CD4-positive, alpha-beta T cell treated with Interleukin-15 for 4 hours (primary cell): ENCODE data around the gene FADS1.
A peak's percentile ranks its signal among the peaks of the same experiment; 100 is the strongest.

ENCODE experiments used
- DNase-seq: peaks from one replicate; pipeline ENCODE4 v3.0.0-alpha.2; 2020; ENCODE audit warnings: low spot score

FADS1 gene

DNA sequence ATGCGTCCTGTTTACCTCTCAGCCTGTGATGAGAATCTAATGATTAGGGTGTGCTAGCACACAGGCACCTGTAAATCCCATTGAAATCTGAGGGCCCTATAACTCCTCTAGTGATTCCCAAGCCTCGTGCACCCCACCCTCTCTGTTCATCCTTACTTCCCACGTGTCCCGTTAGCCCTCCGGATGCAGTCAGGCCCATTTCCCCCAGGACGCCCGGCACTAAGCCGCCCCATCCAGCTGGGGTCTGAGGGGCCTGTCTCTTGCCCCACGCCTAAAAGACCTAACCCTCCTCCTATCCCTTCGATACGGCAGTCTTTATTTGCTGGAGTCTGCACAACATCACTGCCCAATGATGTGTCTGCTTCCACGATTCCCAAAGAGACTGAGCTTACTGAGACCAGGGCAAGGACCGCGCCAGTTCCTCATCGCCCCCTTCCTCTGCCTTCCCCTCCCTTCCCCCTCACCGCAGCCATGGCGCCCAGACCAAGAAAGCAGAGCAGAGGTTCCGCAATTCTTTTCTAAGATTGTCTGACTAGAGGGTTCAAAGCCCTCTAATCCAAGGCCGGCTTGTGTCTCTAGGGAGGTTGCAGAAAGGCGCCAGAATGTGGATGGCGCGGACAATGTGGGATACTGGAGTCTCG, 10.2 kb upstream of the FADS1 start:
- no peak for DNase-seq

DNA sequence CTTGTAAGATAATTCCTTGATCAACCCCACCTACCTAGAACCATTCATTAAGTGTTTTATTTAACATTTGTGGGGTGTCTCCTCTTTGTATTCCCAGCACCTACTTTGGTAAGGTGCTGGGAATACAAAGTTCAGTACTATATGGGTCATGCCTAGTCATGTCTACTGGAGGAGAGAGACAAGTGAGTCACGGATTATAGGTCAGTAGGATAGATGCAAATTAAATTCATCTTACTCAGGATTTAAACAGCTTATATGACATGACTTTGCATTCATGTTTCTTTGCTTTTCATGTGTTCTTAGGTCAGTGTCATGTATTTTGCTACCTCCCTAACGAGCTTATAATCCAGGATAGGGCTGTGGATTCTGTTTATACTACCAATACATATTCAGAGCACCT, 3.4 kb upstream of the FADS1 start:
- DNase-seq: no peak

- DNase-seq: no peak
Observed at GRCh38 chr11:61817471-61818202, 834 bp upstream of the FADS1 start.

- DNase-seq: peak; percentile 43
Observed at GRCh38 chr11:61815790-61816735, 740 bp downstream of the FADS1 start.

DNA sequence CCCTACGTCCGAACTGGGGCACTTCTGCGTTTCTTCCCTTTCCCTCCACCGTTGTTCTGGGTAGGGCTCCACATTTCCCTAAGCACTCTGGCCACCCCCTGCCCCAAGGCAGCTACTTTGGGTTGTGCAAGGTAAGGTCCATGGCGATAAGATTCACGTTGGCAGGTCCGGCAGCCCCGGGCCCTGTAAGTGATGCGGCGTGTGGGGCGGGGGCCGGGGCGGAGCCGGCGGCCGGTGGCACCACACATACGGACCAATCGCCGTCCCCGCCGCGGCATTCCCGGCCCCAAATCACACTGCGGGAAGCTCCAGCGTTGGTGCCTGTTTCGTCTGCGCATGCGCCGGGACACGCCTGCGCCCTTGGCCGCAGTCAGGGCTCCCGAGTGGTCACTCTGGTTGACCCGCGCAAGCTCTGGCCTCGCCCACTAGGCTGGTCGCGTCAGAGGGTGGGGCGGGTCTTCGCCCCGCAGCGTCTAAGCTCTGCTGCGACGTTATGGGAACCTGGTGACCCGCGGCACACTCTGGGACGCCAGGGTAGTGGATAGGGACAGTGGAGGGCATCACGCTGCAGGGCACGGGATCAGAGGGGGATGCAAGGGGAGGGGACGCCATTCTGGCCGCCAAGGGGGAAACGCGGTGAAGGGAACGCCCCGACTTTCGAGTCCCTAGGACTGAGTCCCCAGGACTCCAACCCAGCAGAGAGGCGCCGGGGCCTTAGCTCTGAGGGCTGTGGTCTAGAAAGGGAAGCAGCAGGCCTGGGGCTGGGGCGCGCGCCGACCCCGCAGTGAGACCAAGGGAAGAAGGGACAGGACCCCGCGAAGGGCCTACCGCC, 1.6 kb downstream of the FADS1 start:
- DNase-seq: peak; percentile 3

GRCh38 chr11:61814247-61814957, 2.4 kb downstream of the FADS1 start:
- DNase-seq: no peak

GRCh38 chr11:61812736-61813411, 3.9 kb downstream of the FADS1 start:
- no peak for DNase-seq

- DNase-seq: no peak
Observed at GRCh38 chr11:61811831-61812230, 5.0 kb downstream of the FADS1 start.

DNA sequence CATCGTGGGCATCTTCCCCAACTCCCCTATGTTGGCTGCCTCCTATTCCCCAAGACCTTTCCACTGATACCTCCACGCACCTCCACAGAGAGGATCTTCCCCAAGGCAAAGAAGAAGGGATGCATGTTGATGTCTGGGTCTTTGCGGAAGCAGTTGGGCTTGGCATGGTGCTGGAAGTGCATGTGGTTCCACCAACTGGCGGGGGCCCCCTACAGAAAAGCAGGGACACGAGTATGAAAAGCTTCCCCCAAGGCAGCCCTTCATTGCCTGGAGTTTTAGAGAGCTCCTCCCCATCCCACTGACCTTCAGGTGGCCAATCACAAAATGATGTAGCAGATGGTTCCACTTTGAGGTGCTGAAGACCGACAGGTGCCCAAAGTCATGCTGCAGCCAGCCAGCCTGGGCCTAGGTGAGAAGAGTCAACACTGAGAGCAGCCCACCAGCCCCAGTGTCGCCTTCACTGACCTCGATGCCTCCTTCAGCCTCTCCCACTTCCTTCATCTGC, 6.1 kb downstream of the FADS1 start:
- no peak for DNase-seq

- DNase-seq: no peak
Observed at GRCh38 chr11:61806785-61807184, 10.0 kb downstream of the FADS1 start.

GRCh38 chr11:61805146-61805545, 11.7 kb downstream of the FADS1 start:
- no peak for DNase-seq

DNA sequence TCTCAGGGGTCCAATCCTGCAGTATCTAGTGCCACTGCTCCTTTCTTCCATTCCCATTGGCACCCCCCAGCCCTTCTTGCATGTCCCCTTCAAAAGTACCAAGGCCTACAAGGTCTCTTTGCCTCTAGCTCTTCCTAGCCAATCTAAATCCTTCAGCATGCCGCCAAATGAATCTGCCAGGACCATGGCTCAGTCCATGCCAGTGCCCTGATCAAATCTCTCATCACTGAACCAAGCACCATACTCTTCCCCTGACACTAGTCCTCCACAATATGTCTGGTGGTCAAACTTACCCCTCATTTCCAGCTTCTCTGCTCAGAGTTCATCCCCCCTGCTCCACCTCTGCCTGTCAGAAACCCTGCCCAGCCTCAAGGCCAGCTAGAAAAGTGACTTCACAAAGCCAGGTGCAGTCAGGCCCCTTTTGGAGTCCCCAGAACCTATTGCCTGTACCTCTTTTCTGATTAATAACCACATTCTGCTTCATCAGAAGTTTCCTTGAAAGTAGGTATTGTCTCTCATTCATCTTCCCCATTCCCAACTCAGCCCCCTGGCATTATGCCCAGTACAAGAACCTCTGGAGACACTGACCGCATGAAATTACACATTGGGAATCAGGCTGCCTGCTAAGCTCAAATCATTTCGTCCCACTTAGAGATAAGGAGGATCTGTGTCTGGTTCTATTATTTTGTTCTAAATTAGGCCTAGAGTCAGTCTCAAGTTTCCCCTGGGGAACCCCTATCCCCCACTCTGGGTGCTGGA, 12.7 kb downstream of the FADS1 start:
- no peak for DNase-seq

DNA sequence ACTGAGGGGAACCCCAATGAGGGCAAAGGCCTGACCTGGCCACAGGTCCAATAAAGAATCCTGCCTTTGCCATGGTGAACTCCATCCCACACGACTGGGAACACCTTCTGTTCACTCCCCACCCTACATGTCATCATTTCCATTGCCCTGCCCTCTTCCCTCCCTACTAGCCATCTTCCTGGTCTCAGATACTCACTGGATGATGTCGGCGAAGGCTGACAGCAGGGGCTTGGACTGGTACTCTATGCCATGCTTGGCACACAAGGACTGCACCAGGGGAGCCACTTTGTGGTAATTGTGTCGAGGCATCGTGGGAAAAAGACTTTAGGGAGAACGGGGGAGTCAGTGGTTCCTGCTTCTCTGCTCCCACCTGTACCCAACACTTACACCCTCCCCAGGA, 14.2 kb downstream of the FADS1 start:
- DNase-seq: no peak

GRCh38 chr11:61800331-61801281, 16.2 kb downstream of the FADS1 start:
- DNase-seq: no peak

GRCh38 chr11:61799665-61800284, 17.0 kb downstream of the FADS1 start:
- DNase-seq: no peak

DNA sequence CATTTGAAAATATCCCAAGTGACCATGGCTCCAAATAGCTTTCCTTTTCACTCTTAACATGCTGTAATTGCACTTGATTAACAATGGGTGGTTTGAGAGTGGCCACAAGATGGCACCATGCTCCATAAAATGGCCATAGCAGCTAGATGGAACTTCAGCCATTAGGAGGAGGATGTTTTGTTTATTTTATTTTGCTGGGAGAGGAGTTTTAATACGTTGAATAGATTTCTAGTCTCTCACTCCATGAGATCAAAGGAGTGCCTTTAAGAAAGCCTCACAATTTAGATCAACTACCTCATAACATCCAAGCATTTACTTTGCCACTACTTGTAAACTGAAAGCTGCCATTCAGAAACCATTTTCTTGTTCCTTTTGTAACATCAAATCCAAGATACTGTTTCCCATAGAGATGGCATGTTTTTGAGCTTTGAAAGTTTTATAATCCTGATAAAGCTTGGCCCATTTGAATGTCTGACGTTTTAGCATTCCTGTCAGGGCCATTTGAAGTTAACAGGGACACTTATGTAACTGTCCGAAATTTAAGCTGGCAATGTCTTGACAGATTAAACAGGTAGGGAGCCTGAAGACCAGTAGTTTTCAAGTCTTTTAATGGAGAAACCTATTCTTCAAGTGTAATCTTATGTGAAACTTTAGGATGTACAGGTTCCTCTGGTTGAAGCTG, 19.4 kb downstream of the FADS1 start:
- DNase-seq: peak; percentile 77

DNA sequence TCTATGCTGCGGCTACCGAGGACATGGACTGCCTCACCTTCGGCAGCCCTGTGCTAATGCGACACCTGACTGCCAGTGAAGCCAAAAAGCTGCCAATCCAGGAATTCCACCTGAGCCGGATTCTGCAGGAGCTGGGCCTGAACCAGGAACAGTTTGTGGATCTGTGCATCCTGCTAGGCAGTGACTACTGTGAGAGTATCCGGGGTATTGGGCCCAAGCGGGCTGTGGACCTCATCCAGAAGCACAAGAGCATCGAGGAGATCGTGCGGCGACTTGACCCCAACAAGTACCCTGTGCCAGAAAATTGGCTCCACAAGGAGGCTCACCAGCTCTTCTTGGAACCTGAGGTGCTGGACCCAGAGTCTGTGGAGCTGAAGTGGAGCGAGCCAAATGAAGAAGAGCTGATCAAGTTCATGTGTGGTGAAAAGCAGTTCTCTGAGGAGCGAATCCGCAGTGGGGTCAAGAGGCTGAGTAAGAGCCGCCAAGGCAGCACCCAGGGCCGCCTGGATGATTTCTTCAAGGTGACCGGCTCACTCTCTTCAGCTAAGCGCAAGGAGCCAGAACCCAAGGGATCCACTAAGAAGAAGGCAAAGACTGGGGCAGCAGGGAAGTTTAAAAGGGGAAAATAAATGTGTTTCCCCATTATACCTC, 20.8 kb downstream of the FADS1 start:
- no peak for DNase-seq
